ENCODE measurements around the gene DIDO1. TPM values are rescaled to one million over a fixed set of nuclear protein-coding genes. Genes with fewer than 3 reads are reported as not detected.
"Not testable (repeated sequence)": the region's sequence is repeated elsewhere in the genome, so short reads cannot be mapped to it uniquely, and the experiment has no call there.

Gene DIDO1
- total RNA-seq, 4 donors from 2014 or later = 72.5 to 143 (median 105) TPM

DNA sequence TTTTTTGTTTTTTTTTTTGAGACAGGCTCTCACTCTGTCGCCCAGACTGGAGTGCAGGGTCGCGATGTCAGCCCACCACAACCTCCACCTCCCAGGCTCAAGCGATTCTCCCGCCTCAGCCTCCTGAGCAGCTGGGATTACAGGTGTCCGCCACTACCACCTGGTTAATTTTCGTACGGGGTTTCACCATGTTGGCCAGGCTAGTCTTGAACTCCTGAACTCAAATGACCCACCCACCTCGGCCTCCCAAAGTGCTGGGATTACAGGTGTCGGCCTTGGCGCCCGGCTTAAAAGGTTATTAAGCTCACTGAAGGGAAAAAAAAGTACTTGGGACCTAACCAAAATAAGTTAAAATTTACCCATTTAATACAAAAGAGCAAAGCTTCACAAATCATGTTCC lies 66.6 kb downstream of the DIDO1 start:
- Histone ChIP-seq H3K36me3 (no peaks in the 10 kb centered on the region), H3K9me3 (no peaks in the 10 kb centered on the region), H3K27ac (no peak overlapping the region), H3K4me1 (peaks cover 0 to 9% (median 7%) of the 10 kb centered on the region in 4 donors), H3K4me3 (no peak overlapping the region), H3K27me3 (no peaks in the 10 kb centered on the region)
- TF ChIP-seq, protein P1, sequence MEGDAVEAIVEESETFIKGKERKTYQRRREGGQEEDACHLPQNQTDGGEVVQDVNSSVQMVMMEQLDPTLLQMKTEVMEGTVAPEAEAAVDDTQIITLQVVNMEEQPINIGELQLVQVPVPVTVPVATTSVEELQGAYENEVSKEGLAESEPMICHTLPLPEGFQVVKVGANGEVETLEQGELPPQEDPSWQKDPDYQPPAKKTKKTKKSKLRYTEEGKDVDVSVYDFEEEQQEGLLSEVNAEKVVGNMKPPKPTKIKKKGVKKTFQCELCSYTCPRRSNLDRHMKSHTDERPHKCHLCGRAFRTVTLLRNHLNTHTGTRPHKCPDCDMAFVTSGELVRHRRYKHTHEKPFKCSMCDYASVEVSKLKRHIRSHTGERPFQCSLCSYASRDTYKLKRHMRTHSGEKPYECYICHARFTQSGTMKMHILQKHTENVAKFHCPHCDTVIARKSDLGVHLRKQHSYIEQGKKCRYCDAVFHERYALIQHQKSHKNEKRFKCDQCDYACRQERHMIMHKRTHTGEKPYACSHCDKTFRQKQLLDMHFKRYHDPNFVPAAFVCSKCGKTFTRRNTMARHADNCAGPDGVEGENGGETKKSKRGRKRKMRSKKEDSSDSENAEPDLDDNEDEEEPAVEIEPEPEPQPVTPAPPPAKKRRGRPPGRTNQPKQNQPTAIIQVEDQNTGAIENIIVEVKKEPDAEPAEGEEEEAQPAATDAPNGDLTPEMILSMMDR (IDR thresholded peaks at IDR 0.05) = no peak
- TF ChIP-seq POLR2A (IDR thresholded peaks at IDR 0.05) = no peak
- DNase-seq = no peak

DNA sequence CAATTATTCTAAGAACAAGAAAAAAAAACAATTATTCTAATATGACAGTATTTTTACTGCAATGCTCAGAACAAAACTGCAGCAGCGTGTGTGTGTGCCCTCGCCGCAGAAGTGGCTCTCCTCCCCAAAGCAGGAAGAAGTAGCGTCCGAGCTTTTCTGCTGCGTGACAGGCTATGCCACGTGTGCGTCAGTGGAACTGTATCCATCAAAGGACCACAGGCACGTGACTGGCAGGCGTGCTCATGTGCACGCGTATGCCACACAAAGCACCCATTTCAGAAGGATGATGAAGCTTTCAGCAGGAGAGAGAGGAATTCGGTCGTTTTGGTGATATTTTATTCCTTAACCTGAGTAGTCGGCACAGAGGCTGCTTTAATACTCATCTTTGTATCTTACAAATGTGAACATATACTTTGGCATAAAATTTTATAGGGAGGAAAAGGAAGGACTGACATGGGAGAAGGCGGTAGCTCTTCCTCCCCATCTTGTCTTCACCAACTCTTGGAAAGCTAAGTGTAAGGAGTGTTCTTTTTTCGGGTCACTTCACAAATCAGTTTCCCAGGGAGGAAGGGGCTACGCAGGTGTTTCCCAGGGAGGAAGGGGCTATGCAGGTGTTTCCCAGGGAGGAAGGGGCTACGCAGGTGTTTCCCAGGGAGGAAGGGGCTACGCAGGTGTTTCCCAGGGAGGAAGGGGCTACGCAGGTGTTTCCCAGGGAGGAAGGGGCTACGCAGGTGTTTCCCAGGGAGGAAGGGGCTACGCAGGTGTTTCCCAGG lies 68.1 kb downstream of the DIDO1 start:
- no peak for TF ChIP-seq POLR2A (IDR thresholded peaks at IDR 0.05)
- TF ChIP-seq, protein P1 (IDR thresholded peaks at IDR 0.05) = no peak
- Histone ChIP-seq H3K4me1 (peaks cover 0 to 9% (median 7%) of the 10 kb centered on the region in 4 donors), H3K4me3 (no peak overlapping the region), H3K27me3 (no peaks in the 10 kb centered on the region), H3K36me3 (no peaks in the 10 kb centered on the region), H3K9me3 (no peaks in the 10 kb centered on the region), H3K27ac (no peak overlapping the region)
- no peak for DNase-seq

DNA sequence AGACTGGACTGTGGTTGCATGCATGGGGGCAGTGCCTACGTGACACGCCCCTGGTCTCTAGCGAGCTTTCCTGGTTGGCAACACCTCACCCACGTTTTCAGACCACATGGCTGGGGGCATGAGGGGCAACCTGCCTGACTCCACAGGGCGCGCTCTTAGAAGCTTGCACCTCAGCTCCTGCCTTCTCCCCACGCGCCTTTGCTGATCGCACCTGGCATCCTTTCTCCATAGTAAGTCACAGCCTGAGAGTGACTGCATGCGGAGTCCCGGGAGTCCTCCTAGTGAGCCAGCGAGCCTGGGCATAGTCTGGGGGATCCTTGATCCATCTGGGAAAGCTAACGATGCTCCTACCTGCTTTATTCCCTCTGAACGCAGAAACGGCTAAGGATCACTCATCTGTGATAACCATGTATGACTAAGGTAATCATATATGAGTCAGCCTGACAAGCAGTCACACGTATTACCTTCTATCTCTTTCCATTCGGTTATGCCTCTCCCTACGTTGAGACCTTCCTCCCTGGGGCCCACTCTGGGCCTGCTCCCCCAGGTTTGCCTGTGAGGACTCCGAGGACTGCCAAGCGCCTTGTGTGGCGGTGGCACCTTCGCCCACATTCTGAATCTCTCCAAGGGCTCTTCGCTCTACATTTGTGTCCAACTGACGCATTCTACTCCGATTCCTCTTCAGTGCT lies 69.2 kb downstream of the DIDO1 start:
- no peaks in the 10 kb centered on the region for H3K9me3 ChIP-seq
- peak in 2 of 3 donors; percentile 23 to 41 for DNase-seq
- no peak overlapping the region for H3K4me3 ChIP-seq
- no peaks in the 10 kb centered on the region for H3K27me3 ChIP-seq
- no peak overlapping the region for H3K27ac ChIP-seq
- peaks cover 0 to 9% (median 7%) of the 10 kb centered on the region in 4 donors for H3K4me1 ChIP-seq
- no peaks in the 10 kb centered on the region for H3K36me3 ChIP-seq
- no peak for TF ChIP-seq POLR2A (IDR thresholded peaks at IDR 0.05)
- TF ChIP-seq, protein P1 (IDR thresholded peaks at IDR 0.05) = no peak

DNA sequence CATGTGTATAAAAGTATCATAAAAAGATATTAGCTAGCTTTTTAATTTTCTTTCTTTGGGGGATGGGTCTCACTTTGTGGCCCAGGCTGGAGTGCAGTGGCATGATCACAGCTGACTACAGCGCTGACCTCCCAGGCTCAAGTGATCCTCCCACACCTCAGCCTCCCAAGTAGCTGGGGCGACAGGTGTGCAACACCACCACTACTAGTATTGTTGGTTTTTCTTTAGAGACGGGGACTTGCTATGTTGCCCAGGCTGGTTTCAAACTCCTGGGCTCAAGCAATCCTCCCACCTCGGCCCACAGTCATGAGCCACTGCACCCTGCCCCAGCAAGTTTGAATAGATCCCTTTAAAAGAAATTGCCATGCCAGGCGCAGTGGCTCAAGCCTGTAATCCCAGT lies 71.2 kb downstream of the DIDO1 start:
- Histone ChIP-seq H3K9me3 (no peaks in the 10 kb centered on the region), H3K27me3 (no peaks in the 10 kb centered on the region), H3K4me1 (peaks cover 0 to 3% (median under 1%) of the 10 kb centered on the region in 4 donors), H3K36me3 (no peaks in the 10 kb centered on the region), H3K4me3 (no peak overlapping the region), H3K27ac (no peak overlapping the region)
- DNase-seq = peak in 1 of 3 donors; percentile 6
- TF ChIP-seq, protein P1 (IDR thresholded peaks at IDR 0.05) = no peak
- TF ChIP-seq POLR2A (IDR thresholded peaks at IDR 0.05) = no peak

DNA sequence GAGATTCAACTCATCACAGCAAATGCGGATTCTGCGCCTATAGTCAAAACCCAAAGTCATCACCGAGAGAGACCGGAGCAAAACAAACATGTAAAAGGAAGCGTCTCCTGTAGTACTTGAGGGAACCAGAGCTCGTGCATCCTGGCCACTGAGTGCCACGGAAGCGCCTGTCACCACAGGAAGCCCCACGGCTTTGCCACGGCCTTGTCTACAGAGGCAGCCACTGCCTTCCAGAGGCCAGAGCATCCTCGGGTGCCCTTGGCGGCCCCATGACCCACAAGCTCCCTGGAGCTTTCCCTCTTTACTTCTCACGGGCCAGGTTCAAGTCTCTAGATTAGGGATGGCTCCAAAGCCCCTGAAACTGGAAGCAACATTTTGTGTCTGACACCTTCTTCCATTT lies 72.2 kb downstream of the DIDO1 start:
- Histone ChIP-seq H3K36me3 (no peaks in the 10 kb centered on the region), H3K4me1 (no peaks in the 10 kb centered on the region), H3K4me3 (no peak overlapping the region), H3K27me3 (no peaks in the 10 kb centered on the region), H3K27ac (no peak overlapping the region), H3K9me3 (no peaks in the 10 kb centered on the region)
- TF ChIP-seq POLR2A (IDR thresholded peaks at IDR 0.05) = no peak
- TF ChIP-seq, protein P1 (IDR thresholded peaks at IDR 0.05) = no peak
- peak in 2 of 3 donors; percentile 26 to 37 for DNase-seq

DNA sequence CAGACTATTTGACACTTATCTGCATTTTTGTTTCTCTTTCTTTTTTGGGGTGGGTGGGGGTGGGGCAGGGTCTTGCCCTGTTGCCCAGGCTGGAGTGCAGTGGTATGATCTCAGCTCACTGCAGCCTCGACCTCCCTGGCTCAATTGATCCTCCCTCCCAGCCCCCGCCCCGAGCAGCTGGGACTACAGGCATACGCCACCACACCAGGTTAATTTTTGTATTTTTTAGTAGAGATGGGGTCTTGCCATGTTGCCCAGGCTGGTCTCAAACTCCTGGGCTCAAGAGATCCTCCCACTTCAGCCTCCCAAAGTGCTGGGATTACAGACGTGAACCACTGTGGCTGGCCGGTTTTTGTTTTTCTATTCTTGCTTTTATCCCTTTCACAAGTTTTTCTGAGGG lies 73.0 kb downstream of the DIDO1 start:
- H3K4me1 ChIP-seq, H3K36me3 ChIP-seq, H3K27me3 ChIP-seq, H3K4me3 ChIP-seq, H3K9me3 ChIP-seq, H3K27ac ChIP-seq: not testable (repeated sequence)
- DNase-seq = peak in 1 of 3 donors; percentile 1

Data from Peyer's patch (tissue), 4 donors.